ENCODE data around the gene MMP2. TPM values are rescaled to one million over a fixed set of nuclear protein-coding genes. Genes with fewer than 3 reads are reported as not detected.

The MMP2 gene
- total RNA-seq, 1 donor = 448 TPM

- DNase-seq (ENCODE audit: low read depth) = no peak
- no peak overlapping the region for H3K4me3 ChIP-seq (ENCODE audit: low read depth, low read length)
- TF ChIP-seq, protein P1, sequence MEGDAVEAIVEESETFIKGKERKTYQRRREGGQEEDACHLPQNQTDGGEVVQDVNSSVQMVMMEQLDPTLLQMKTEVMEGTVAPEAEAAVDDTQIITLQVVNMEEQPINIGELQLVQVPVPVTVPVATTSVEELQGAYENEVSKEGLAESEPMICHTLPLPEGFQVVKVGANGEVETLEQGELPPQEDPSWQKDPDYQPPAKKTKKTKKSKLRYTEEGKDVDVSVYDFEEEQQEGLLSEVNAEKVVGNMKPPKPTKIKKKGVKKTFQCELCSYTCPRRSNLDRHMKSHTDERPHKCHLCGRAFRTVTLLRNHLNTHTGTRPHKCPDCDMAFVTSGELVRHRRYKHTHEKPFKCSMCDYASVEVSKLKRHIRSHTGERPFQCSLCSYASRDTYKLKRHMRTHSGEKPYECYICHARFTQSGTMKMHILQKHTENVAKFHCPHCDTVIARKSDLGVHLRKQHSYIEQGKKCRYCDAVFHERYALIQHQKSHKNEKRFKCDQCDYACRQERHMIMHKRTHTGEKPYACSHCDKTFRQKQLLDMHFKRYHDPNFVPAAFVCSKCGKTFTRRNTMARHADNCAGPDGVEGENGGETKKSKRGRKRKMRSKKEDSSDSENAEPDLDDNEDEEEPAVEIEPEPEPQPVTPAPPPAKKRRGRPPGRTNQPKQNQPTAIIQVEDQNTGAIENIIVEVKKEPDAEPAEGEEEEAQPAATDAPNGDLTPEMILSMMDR (IDR thresholded peaks at IDR 0.05; ENCODE audit: insufficient read depth, low read depth, low read length) = no peak
Measured at GRCh38 chr16:55491691-55492090, 12.7 kb downstream of the MMP2 start.

DNA sequence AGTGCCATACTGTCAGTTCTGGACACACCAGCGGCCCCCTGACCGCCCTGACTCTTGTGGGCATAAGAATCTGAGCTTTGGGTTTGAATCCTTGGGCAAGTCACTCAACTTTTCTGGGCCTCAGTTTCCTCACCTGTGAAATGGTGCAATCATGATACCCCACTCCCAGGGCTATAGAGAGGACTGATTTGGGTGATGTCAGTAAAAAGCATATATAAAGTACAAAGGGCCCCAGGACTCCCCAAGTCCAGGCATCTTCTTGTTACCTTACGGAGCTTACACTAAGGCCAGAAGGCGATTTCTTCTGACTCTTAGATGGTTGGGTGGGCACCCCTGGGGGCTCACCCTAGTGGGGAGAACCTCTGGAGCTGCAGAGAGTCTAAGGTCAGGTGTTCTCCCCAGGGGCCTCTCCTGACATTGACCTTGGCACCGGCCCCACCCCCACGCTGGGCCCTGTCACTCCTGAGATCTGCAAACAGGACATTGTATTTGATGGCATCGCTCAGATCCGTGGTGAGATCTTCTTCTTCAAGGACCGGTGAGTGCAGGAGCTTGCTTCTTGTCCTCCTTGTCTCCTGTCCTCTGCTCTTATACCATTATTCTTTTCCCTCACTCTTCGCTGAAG, 13.9 kb downstream of the MMP2 start:
- DNase-seq (ENCODE audit: low read depth) = no peak
- H3K4me3 ChIP-seq (ENCODE audit: low read depth, low read length) = no peak overlapping the region
- TF ChIP-seq, protein P1 (IDR thresholded peaks at IDR 0.05; ENCODE audit: insufficient read depth, low read depth, low read length) = no peak

DNA sequence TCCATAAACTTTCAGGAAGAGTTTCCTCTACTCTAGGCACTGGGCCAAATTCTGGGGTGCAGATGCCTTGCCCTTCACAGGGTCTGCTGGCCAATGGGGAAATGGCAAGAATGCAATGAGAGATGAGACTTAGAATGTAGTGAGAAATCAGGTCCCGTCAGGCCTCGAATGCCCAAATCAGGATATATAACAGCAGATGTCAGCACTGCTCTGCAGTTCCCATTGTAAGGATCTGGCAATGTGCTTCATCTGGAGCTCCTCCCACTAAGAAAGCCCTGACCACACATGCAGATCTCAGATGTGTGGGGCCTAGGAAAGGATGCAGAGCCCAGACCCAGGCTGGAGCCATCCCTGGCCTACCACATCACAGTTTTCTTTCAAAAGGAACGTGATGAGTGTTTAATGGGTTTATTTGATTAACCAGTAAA, 16.0 kb downstream of the MMP2 start:
- H3K4me3 ChIP-seq (ENCODE audit: low read depth, low read length) = no peak overlapping the region
- TF ChIP-seq, protein P1 (IDR thresholded peaks at IDR 0.05; ENCODE audit: insufficient read depth, low read depth, low read length) = peak; percentile 30
- peak; percentile 94 for DNase-seq (ENCODE audit: low read depth)

GRCh38 chr16:55495616-55496289, 16.8 kb downstream of the MMP2 start:
- TF ChIP-seq, protein P1 (IDR thresholded peaks at IDR 0.05; ENCODE audit: insufficient read depth, low read depth, low read length) = no peak
- DNase-seq (ENCODE audit: low read depth) = peak; percentile 87
- no peak overlapping the region for H3K4me3 ChIP-seq (ENCODE audit: low read depth, low read length)

- TF ChIP-seq, protein P1 (IDR thresholded peaks at IDR 0.05; ENCODE audit: insufficient read depth, low read depth, low read length) = no peak
- H3K4me3 ChIP-seq (ENCODE audit: low read depth, low read length) = no peak overlapping the region
- DNase-seq (ENCODE audit: low read depth) = no peak
Measured at GRCh38 chr16:55496509-55497145, 17.6 kb downstream of the MMP2 start.

- TF ChIP-seq, protein P1 (IDR thresholded peaks at IDR 0.05; ENCODE audit: insufficient read depth, low read depth, low read length) = no peak
- DNase-seq (ENCODE audit: low read depth) = no peak
- no peak overlapping the region for H3K4me3 ChIP-seq (ENCODE audit: low read depth, low read length)
Measured at GRCh38 chr16:55497558-55497957, 18.6 kb downstream of the MMP2 start.

Data from fibroblast of villous mesenchyme (primary cell).